Measurements from ENCODE around the gene SDC1.
A peak's percentile ranks its signal among the peaks of the same experiment; 100 is the strongest.

SDC1 gene

DNA sequence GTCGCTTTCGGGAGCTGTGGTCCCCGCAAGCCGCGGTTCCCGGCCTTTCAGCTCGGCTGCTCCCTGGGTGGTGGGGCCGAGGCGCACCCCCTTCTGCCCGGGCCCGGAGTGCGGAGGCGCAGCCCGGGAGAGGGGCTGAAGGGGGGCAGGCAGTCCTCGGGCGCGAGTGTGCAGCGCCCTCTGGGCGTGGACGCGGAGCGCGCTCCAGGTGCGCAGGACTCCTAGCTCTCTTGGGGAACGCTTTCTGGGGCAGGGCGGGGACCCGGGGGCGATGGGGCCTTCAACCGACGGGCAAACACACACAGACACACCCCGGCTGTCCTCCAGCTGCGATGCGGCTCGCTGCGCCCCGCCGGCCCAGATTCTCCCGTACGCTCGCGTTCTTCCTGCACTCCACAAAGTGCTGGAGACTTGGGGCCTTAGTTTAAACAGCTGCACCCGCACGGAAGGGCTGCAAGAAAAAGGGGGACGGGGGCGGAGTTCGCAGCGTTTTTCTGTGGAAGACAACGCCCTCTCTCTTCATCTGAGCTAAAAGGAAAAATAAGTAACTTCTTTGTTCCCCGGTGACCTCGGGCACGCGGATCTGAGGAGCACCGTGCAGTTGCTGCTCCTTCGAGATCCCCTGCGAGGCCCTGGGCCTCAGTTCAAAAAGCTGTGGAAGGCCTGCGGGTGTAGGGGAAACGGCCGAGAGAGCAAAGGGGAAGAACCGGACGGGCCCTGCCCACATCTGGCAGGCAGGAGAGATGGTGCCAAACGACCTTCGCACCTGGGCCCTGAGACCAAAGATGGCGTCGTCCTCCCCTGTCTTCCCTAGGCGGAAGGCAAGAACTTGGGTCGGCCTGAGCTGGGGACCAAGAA is 593 bp upstream of the SDC1 start:
- H3K4me3 ChIP-seq (ENCODE audit: low read length): peak overlapping the region; percentile 65
- peak; percentile 41 for DNase-seq (ENCODE audit: low read depth)
- TF ChIP-seq, protein P1, sequence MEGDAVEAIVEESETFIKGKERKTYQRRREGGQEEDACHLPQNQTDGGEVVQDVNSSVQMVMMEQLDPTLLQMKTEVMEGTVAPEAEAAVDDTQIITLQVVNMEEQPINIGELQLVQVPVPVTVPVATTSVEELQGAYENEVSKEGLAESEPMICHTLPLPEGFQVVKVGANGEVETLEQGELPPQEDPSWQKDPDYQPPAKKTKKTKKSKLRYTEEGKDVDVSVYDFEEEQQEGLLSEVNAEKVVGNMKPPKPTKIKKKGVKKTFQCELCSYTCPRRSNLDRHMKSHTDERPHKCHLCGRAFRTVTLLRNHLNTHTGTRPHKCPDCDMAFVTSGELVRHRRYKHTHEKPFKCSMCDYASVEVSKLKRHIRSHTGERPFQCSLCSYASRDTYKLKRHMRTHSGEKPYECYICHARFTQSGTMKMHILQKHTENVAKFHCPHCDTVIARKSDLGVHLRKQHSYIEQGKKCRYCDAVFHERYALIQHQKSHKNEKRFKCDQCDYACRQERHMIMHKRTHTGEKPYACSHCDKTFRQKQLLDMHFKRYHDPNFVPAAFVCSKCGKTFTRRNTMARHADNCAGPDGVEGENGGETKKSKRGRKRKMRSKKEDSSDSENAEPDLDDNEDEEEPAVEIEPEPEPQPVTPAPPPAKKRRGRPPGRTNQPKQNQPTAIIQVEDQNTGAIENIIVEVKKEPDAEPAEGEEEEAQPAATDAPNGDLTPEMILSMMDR (conservative IDR thresholded peaks at IDR 0.05; ENCODE audit: low read length): peak; percentile 54

DNA sequence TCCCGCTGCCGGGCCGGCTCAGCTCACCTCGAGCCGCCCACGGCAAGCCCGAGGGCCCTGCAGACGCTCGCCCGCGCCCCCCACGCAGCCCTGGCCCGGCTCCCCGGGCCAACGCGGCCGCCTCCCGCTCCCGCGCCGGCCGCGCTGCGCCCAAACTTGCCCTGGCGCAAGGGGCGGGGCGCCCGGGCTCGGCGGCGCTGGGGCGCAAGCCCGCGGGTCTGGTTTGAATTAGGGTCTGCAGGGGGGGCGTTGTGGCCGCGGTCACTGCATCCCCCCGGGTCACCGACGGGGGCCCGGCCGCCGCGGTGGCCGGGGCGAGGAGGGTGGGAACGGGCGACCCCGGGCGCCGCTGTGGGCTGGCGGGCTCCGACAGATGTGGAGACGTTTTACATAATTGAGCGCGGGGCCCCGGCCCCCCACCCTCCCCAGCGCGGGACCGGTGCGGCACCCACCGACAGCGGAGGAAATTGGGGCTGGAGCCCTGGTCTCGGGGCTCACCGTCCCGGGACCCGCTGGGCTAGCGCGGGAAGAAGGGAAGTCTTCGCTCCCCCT is 690 bp downstream of the SDC1 start:
- TF ChIP-seq, protein P1 (conservative IDR thresholded peaks at IDR 0.05; ENCODE audit: low read length): no peak
- no peak for DNase-seq (ENCODE audit: low read depth)
- H3K4me3 ChIP-seq (ENCODE audit: low read length): peak overlapping the region; percentile 65

DNA sequence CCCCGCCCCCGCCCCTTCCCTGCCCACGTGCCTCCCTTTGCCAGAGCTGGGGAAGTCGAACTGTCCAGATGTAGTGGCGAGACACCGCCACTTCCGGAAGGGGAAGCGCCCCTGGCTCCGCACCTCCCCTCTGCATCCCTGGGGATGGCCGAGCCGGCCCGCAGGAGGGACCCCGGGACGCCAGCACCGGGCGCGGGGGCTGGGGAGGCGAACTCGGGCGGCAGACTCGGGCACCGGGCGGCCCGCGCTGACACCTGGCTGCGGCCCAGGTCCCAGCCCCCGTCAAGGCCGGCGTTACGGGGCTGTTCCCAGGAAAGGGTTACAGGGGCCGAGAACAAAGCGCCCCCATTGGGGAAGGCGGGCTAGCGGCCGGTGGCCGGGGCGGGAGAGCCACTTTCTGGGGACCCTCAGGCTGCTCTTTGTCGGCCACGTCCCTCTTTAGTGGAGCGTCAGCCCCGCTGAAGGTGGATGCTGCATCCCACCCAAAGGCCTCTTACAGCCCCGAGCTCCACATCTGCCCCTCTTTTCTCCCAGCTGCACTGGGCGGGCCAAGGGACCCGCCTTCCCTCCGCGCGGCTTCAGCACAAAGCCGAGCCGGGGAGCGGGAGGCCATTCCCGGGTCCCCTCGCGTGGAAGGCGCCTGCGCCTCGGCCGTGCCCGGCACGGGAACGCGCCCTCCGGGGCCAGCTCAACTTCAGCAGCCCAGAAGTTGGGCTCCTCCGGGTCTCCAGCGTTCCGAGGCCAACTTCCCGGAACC is 1.3 kb downstream of the SDC1 start:
- H3K4me3 ChIP-seq (ENCODE audit: low read length): peak overlapping the region; percentile 65
- TF ChIP-seq, protein P1 (conservative IDR thresholded peaks at IDR 0.05; ENCODE audit: low read length): no peak
- peak; percentile 62 for DNase-seq (ENCODE audit: low read depth)

DNA sequence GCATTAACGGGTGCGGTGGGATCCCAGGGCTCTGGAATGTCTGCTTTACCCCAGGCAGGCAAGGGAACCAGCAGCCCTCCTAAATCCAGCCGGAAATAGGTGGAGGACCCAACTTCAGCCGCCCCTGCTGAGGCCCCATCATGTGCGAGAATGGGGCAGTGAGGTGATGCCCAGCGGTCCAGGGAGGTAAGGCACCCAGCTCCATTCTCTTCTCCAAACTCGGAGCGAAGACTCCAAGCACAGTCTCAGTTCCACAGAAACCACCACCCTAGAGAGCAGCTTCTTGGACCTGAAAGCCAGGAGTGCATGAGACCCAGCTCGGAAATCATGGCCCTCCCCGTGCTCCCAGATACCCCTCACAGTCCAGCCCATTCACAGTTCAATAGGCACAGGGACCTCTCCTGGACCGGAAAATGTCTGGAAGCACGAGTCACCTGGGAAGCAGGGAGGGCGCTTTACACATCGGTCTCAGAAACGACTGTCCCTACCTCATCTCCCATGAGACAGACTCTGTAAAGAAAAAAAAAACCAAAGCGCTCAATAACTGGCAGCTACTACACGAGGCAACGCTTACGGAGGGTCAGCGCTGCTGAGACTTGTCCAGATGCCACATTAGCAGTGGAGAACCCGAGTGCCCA is 2.0 kb downstream of the SDC1 start:
- no peak for DNase-seq (ENCODE audit: low read depth)

DNA sequence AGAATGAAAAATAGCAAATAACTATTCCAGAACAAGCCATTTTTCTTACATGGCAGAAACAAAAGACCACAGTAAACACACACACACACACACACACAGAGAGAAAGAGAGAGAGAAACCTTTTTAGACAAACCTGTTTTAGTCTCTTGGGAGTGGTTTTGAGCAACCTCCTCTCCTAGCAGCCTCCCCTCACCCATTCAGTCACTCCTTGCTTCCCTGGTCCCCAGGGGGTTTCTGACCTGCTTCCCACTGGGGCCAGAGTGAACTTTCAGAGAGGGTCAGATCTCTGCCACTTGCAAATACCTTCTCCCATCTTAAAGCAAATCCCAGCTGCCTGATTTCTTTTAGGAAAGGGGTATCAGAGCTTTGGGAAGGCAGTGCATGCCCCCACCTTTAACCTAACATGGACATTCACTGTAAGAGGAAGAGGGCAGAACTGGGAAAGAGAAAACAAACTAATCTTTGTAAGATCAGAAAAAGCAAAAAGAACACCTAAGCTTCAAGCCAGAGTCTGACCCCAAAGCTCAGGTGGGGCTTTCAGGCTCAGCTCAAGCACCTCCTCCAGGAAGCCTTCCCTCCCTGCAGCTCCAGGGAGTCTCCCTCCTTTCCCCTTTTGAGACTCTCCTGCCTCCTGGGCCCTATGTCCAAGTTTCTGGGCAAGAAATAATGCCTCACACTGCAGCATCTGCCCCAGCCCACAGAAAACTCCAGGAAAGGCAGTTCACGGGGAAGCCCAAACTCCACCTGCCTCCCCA is 2.7 kb downstream of the SDC1 start:
- TF ChIP-seq, protein P1 (conservative IDR thresholded peaks at IDR 0.05; ENCODE audit: low read length): no peak
- peak; percentile 13 for DNase-seq (ENCODE audit: low read depth)

More for the DNA sequence above, 2.0 kb downstream of the SDC1 start:
- TF ChIP-seq, protein P1 (conservative IDR thresholded peaks at IDR 0.05; ENCODE audit: low read length): no peak
- peak overlapping the region; percentile 65 for H3K4me3 ChIP-seq (ENCODE audit: low read length)

DNA sequence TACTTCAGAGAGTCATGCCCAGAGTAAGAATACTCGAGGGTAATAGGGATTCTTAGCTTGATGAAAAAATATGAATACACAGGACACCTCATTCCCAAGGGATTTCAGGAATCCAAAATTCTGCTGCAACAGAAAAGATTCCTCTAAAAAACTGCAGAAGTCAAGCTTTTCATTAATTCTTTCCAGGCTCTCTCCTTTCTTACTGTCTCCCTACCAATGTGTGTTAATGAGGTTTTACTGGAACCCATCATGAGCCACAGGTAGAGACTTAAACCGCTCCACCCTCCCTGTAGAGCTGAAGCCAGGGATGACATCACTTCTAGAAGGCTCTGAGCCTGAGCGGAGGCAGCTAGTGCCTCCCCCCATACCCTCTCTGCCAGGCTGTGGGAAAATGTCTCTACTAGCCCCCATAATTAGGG is 3.4 kb downstream of the SDC1 start:
- TF ChIP-seq, protein P1 (conservative IDR thresholded peaks at IDR 0.05; ENCODE audit: low read length): no peak
- H3K4me3 ChIP-seq (ENCODE audit: low read length): no peak overlapping the region
- DNase-seq (ENCODE audit: low read depth): peak; percentile 92

More for the DNA sequence above, 2.7 kb downstream of the SDC1 start:
- no peak overlapping the region; the same call in 1 of the 2 replicates for H3K4me3 ChIP-seq (ENCODE audit: low read length)

All from AG10803 (cell line).